Activated CD4-positive, alpha-beta T cell treated with anti-CD3 and anti-CD28 coated beads for 24 hours (primary cell): Measurements from ENCODE around the gene ZNF839.
"Not testable (repeated sequence)": the region's sequence is repeated elsewhere in the genome, so short reads cannot be mapped to it uniquely, and the experiment has no call there.

ENCODE experiments used
- DNase-seq, 2 donors: peaks; one replicate each; pipeline ENCODE4 v3.0.0-alpha.2; 2020; ENCODE audit warnings: low read depth in 2 of 2

ZNF839 gene

DNA sequence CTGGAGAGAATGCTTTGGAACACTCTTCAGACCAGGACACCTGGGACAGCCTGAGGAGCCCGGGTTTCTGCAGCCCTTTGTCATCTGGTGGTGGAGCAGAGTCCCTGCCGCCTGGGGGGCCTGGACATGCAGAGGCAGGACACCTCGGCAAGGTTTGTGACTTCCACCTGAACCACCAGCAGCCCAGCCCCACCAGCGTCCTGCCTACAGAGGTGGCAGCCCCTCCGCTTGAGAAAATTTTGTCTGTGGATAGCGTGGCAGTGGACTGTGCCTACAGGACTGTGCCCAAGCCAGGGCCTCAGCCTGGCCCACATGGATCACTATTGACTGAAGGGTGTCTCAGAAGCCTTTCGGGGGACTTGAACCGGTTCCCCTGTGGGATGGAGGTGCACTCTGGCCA, 22.0 kb downstream of the ZNF839 start:
- no peak for DNase-seq

DNA sequence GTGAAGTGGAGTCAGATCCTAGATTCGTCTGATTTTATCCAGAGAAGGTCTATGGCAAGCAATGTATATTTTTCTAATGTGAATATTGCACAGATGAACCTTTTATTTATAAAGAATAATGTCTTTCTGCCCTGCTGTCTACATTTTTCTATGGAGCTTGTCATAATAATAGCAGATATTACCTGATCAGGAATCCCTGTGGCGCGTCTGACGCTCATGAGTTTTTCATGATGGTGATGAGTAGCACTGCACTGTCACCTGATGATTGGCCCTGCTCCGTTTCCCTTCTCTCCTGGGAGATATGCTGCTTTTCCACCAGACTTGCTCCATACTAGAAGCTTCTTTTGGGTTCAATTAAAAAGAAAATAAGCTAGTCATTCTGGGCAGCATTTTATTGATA, 22.7 kb downstream of the ZNF839 start:
- DNase-seq: no peak

DNA sequence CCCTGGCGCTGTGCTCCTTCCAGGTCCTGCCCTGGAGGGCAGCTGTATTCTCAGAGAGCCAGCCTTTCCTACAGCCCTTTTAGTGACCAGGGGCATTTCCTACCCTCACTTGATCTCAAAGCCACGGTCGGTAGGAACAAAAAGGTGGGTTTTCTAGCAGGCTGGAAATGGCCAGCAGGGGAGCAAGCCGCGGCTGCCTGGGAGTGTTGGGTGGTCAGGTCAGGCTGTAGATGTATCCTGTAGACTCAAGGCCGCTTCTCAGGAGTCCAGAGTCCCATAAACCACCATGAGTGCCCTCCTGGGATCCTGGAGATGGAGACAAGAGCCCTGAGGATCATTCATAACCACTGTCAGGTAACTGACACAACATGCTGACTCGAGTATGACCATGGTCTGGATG, 24.5 kb downstream of the ZNF839 start:
- DNase-seq: no peak

DNA sequence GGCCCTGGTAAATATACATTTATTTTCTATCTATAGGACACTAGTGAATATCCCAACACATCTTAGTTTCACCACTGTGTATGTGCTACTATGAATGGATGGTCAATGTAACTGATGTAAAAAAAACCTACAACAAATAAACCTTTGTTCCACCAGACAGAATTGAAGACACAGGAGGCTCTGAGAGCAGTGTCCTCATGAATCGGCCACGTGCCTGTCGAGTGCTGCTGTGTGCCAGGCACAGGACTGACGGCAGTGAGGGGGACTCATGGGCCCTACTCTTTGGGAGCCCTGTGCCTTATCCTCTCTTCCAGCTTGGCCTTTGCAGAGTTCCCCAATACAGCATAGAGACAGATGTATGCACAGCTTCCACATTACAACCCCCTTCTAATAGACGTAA, 24.9 kb downstream of the ZNF839 start:
- DNase-seq: no peak

DNA sequence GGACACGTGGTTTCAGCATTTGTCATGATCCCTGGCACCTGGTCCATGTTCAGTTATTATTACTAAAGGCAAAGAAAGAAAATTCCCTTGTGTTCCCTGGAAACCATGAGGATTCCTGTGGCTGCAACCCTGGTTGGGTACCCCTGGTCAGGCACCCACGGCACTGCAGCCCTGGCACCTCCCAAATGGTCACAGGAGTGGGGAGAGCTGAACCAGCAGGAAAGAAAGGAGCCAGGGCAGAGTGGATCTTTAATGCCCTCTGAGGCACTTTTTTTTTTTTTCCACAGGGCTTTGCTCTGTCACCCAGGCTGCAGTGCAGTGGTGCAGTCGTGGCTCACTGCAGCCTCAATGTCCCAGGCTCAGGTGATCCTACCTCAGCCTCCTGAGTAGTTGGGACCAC, 25.7 kb downstream of the ZNF839 start:
- DNase-seq: no peak

DNA sequence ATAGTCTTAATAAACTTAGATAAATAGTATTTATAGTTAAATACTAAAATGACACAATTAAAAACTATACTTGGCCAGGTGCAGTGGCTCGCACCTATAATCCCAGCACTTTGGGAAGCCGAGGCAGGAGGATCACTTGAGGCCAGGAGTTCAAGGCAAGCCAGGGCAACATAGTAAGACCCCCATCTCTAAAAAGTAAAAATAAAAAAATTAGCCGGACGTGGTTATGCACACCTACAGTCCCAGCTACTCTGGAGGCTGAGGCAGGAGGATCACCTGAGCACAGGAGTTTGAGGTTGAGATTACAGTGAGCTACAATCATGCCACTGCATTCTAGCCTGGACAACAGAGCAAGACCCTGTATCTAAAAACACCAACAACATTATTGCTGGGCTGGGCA, 27.1 kb downstream of the ZNF839 start:
- DNase-seq: no peak

DNA sequence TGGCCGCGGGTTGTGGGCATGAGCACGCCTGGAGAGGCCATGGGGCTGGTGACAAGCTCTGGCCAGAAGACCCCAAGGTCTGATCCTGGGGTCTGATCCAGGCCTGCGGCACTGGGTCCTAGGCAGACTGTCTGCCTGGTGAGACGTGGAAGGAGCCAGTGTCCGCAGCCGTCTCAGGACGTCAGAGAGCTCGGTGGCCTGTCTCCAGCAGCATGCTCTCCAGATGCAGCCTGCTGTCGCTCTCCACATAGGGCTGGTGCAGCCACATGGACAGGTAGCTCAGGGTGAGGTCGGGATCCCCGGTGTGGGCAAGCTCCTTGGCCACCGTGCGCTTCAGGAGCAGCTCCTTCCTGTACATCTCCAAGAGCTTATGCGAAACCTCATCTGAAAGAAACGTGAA, 28.8 kb downstream of the ZNF839 start:
- DNase-seq: no peak

DNA sequence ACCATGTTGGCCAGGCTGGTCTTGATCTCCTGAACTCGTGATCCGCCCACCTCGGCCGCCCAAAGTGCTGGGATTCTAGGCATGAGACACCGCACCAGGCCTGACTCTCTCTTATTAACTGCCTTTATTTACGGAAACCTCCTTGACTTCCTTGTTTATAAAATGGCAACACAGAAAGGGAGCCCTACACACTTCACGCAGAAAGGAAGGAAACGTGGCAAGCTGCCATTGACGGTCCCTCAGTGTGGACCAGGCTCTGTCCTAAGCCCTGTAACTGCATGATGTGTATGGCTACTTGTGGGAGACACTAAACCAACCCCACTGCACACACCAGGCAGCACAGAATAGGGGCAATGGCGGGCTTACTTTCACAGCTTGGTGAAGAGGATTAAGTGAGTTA, 31.5 kb downstream of the ZNF839 start:
- no peak for DNase-seq

DNA sequence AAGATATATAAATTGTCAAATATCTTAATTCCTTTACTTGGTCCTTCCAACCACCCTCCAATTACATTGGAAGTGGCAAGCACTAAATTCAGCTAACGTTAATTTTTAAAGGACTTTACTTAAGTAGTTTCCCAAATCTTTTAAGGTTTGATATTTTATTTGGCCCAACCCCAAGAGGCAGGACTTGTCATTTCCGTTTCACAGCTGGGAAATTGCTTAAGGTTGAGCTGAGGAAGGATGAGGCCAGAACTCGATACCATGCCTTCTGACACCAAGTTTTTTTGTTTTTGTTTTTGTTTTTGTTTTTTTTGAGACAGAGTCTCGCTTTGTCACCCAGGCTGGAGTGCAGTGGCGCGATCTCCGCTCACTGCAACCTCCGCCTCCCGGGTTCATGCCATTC, 32.0 kb downstream of the ZNF839 start:
- DNase-seq: not testable (repeated sequence)

DNA sequence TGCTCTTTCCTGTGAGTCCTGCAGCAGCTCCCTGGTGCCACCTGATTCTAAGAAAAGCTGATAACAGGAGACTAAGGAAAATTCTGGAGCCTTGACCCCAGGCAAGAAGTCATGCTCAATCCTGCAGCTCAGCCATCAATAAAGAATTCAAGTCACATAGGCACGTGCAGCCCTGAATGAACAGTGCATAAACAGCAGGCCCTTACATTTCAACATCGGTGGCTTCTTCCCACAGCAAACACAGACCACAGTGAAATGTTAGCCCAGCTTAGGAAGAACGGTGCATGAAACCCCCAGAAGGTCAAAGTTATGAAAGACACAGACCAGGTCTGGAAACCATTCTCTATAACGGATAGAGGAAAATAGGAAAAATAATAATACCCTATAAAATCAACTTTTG, 32.7 kb downstream of the ZNF839 start:
- DNase-seq: no peak

DNA sequence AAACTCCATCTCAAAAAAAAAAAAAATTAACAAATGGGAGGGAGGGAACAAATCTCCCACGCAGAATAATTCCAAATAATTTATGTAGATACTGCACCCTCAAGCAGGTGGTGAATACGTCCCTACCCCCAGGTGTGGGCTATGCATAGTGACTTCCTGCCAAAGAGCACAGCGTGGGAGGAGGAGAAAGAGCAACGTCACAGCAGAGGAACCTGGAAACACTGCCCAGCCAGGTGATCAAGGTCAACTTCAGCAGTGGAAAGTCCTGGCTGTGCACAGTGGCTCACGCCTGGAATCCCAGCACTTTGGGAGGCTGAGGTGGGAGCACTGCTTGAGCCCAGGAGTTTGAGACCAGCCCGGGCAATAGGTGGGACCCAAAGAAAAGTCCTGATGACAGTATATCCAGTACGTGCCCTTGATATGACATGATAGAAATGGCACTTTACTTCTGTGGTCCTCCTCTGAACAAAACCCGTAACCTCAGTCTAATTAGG, 33.6 kb downstream of the ZNF839 start:
- DNase-seq: no peak

DNA sequence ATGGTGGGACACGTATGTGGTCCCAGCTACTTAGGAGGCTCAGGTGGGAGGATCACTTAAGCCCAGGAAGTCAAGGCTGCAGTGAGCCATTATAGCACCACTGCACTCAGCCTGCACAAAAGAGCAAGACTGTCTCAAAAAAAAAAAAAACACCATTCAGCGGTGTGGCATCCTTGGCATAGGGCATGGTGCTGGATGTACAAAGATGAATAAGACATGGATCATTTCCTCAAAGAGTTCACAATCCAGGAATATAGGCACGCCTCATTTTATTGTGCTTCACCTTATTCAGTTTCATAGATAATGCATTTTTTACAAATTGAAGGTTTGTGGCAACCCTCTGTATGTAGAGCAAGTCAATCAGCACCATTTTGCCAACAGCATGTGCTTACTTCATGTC, 36.7 kb downstream of the ZNF839 start:
- no peak for DNase-seq

DNA sequence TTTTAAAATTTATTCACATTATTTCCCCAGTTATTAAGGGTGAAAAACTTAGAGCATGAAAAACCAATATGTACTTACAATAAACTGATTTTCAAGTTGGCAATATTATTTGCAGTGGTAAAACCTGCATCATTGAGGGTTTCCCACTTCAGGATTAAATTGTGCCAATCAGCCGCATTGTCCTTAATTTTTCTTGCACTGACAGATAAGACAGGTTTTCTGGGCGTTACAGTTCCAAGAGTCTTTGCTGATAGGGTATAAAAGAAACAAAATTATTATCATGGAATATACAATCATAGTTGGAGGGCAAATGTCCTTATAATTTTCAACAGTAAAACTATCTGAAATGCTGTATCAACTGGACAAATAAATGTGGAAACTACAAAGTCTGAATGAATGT, 39.8 kb downstream of the ZNF839 start:
- DNase-seq: no peak

DNA sequence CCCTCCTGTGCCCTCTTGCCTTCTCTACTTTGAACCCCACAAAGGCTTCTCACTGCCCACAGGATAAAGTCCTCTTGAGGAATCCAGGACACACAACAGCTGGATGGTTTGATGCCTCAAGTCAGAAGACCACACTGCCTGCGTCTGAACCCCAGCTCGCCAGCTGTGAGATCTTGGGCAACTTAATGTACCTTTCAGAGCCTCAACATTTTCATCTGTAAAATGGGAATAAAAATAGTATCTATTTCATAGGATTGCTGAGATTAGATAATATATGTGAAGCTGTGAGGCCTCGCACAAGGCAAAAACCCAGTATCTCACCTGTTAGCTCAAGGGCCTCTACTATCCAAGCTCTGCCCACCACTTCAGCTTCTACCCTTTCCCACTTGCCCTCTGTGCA, 40.8 kb downstream of the ZNF839 start:
- DNase-seq: no peak

DNA sequence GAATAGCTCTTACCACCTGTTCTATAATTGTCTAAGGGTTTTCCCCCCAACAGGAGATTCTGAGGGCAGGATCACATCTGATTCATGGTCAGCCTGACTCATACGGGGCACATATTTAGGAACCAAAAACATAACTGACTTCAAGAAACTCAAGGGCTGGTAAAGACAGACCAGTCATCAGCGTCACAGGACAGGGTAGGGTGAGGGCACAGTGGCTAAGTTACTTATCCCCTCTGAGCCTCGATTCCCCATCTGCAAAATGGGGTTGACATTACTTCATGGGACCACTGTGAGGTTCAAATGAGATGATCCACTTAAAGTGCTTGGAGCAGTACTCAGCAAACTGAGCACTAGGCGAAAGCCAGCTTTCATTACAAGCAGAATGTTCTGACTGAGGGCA, 42.5 kb downstream of the ZNF839 start:
- peak; percentile 48 for DNase-seq

DNA sequence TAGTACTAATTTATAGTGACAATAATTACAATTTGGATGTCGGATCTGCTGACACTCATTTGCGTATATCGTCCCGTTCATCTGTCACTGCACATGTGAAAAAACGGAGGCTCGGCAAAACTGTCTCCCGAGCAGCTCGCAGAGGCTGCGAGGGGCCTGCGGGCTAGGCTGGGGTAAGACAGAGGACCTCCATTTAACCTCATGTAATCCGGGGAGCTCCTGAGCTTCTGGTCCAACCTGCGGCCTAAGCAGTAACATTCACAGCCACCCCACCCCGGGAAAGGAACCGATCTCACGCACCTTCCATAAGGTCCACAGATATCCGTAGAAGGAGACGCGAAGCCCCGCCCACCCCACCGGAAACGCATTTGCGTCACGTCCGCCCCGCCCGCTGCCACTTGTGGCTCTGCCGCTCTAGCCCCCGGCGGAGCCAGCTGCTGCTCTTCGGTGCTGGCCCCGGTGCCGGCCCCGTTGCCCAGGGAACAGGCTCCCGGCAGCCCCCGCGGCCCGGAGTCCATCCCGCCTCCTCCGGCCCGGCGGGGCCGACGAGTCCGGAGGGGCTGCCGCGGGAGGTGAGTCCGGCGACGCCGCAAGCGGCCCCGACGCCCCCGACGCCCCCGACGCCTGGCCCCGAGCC, 43.1 kb downstream of the ZNF839 start, which contains the start of the genes CINP and TECPR2:
Gene CINP, minus strand, starts transcription at position 346 of the 637 bp plus-strand sequence. Its CDS starts 39 bp downstream, at position 307.
Gene TECPR2, plus strand, starts transcription at position 397 of the 637 bp plus-strand sequence. CDS start 13,781 bp downstream, outside the sequence.
- peak; percentile 97 to 98 for DNase-seq

DNA sequence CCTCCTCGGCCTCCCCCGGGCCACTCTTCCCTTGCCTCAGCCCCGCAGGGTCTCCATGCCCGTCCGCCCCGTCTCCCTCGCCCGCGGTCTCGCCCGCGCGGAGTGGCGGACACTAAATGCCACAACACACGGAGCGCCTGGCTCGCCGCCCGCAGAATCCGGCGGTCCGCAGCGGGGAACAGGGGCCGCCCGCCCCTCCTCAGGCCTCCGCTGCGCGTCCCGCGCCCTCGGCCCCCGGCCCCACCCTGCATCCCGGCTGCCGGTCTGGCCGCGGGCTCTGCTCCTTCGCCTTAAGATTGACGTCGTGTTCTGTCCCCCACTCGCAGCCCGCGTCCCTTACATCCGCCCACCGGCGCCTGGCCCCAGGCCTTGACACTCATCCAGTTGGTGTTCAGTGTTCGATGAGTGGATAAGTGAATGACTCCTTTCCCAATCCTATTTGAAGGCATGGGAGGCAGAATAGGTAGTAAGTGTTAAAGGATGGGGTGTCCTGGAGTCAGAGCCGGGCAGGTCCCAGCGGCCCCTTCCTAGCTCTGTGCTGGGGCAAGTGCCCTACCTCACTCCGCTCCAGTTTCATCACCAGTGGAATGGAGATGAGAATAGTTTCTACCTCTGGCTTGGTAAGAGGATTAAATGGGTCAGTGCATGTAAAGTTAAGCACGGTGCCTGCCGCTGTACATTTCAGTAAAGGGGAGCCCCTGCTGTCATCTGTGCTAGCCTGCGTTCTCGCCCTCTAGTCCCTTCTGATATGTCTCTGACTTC, 43.8 kb downstream of the ZNF839 start:
- DNase-seq: no peak

DNA sequence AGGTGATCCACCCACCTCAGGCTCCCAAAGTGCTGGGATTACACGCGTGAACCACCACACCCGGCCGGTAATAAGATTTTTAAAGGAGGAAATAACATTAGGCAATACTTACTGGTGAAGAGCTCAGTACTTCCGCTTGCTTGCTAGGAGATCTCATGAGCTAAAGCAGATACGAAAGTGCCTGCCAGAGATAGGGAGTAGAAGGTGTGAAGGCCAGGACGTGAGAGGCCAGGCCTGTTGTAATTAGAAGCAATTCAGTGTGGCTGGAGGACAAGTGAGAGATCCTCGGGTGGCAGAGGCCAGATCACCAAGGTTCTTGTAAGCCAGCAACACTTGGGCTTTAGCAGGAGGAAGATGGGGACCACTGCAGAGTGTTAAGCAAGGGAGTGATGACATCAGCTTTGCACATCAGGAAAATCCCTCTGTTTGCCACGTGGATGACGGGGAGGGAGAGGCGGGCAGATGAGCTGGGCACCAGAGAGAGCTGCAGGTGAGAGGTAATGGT, 50.8 kb downstream of the ZNF839 start:
- DNase-seq: no peak

DNA sequence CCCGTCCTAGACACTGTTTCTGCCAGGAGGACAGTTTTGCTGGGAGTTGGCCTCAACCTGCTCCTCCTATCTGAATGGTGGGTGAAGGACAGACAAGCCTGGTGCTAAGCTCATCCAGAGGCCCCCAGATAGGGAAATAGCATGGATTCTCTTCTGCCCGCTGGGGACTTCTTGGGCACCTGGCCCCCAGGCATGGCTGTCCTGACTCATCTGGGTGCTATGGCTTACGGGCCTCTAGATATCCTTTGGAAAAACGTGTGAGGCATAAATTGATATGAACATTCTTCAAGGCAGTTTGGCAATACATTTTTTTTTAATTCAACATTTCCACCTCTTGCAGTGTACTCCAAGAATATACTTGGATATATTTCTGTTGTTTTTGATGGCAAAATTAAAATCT, 51.8 kb downstream of the ZNF839 start:
- no peak for DNase-seq

DNA sequence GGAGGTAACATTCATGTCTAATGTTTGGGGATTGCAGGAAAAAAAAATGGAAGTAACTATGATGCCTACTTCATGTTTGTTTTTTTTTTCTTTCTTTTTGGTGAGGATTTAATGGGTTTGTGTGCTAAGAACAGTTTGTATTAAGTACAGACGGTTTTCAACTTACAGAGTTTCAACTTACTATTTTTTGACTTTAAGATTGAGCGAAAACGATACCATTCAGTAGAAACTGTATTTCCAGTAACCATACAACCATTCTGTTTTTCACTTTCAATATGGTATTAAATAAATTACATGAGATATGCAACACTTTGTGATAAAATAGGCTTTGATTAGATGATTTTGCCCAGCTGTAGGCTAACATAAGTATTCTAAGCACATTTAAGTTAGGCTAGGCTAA, 53.6 kb downstream of the ZNF839 start:
- DNase-seq: no peak

DNA sequence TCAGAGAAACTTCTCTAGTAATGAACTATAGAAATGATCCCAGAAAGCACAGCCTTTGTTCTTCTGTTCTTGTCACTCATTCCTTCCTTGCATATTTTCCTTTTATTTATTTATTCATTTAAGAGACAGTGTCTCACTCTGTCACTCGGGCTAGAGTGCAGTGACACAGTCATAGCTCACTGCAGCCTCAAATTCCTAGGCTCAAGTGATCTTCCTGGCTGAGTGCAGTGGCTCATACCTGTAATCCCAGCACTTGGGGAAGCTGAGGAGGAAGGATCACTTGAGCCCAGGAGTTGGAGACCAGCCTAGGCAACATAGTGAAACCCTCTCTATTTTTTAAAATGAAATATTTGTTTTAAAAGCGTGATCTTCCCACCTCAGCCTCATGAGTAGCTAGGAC, 54.7 kb downstream of the ZNF839 start:
- DNase-seq: no peak

DNA sequence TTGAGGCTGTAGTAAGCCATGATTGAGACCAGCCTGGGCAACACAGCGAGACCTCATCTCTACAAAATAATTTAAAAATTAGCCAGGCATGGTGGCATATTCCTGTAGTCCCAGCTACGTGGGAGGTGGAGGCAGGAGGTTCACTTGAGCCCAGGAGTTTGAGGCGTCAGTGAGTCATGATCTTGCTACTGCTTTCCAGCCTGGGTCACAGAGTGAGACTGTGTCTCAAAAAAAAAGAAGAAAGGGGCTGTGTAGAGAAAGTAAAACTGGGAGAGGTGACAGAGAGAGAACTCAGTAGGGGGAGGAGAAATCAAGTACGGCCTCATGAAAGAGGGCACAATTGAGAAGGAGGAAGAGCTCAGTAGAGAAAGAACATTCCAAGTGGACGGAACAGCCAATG, 55.6 kb downstream of the ZNF839 start:
- no peak for DNase-seq

DNA sequence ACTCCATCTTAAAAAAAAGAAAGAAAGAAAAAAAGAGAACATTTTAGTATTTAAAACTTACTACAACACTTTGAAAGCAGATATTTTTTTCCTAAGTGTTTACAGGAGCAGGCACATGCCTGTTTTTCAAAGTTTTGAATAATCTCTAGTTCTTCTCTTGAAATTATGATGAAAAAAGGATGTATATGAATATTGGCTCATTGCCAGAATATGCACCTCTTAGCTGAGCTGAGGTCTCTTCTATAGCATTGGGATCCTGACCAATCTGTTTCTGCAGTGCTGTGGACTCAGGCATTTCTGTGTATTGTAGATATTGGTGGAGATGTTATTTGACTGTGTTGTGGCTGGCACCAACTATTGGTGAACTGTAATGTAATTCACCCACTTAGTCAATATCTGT, 58.1 kb downstream of the ZNF839 start:
- no peak for DNase-seq
